ENCODE data around the gene OLA1.

OLA1 gene

DNA sequence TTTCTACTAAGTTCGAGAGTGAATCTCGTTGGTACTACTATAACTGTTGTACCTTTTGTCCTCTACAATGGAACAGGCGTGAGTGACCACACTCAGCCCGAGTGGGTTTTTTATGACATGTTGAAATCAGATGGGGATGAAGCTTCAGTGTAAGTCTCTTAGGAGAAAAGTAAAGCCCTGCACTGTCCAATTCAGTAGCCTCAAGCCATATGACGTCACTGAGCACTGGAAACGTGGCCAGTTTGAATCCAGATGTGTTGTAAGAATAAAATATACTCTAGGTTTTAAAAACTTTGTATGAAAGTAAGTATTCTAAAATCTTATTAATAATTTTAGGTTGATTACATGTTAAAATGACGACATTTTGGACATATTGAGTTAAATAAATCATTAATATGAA lies 181.5 kb downstream of the OLA1 start:
- Histone ChIP-seq H3K36me3 (ENCODE audit: control insufficient read depth, low read length) (no peaks in the 10 kb centered on the region), H3K9me2 (replicated peaks; ENCODE audit: control insufficient read depth, low read length) (no peaks in the 10 kb centered on the region), H3K79me2 (ENCODE audit: control insufficient read depth, low read length) (no peaks in the 10 kb centered on the region), H4K20me1 (ENCODE audit: control insufficient read depth, insufficient read depth, low read depth, low read length) (no peaks in the 10 kb centered on the region), H3F3A (ENCODE audit: control insufficient read depth, insufficient read depth) (no peaks in the 10 kb centered on the region), H3K4me1 (ENCODE audit: control insufficient read depth, low read length) (no peaks in the 10 kb centered on the region), H3K4me2 (ENCODE audit: low read length) (no peak overlapping the region), H3K9me3 (ENCODE audit: control insufficient read depth, insufficient read depth, low read length) (no peaks in the 10 kb centered on the region), H3K27me3 (ENCODE audit: control insufficient read depth, low read length) (peaks cover 3% of the 10 kb centered on the region; the same call in 1 of the 2 replicates), H3K27ac (ENCODE audit: low read depth, low read length) (no peak overlapping the region), H3K4me3 (ENCODE audit: low read length) (no peak overlapping the region)
- TF ChIP-seq EZH2phosphoT487 (IDR thresholded peaks at IDR 0.05; ENCODE audit: borderline replicate concordance, low read length) (no peak), CTCF (IDR thresholded peaks at IDR 0.05; ENCODE audit: low read depth, low read length, poor library complexity, severe bottlenecking) (no peak)

DNA sequence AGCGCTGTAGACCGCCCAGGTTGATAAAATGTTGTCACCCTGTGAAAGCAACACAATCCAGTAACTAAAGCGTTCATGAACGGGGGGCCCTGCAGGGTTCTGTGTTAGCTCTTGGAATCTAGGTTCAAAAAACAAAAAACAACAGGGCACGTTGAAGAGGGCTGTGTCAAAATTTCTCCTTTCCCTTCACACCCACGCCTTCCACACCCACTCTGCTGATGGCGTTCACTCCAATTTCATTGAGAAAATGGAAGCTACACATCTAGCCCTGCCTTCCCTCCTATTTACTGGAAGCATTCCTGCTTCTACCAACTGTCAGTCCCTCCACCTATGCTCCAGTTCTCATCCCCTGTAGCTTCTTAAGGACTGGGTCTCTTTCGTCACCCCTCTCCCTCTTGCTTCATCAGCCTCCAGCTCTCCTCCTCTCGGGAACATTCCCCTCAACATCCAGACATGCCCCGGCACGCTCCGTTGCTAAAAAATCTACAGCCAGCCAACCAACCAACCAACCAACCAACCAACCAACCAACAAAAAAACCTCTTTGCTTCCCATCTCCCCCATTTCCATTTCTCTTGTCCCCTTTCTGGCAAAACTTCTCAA lies 184.7 kb downstream of the OLA1 start:
- Histone ChIP-seq H3K4me3 (ENCODE audit: low read length) (no peak overlapping the region), H3K9me3 (ENCODE audit: control insufficient read depth, insufficient read depth, low read length) (no peaks in the 10 kb centered on the region; the same call in 1 of the 2 replicates), H3F3A (ENCODE audit: control insufficient read depth, insufficient read depth) (no peaks in the 10 kb centered on the region), H3K9me2 (replicated peaks; ENCODE audit: control insufficient read depth, low read length) (no peaks in the 10 kb centered on the region), H3K27me3 (ENCODE audit: control insufficient read depth, low read length) (peaks cover 6% of the 10 kb centered on the region), H3K4me2 (ENCODE audit: low read length) (no peak overlapping the region), H3K4me1 (ENCODE audit: control insufficient read depth, low read length) (no peaks in the 10 kb centered on the region), H3K36me3 (ENCODE audit: control insufficient read depth, low read length) (no peaks in the 10 kb centered on the region), H4K20me1 (ENCODE audit: control insufficient read depth, insufficient read depth, low read depth, low read length) (no peaks in the 10 kb centered on the region), H3K27ac (ENCODE audit: low read depth, low read length) (no peak overlapping the region), H3K79me2 (ENCODE audit: control insufficient read depth, low read length) (no peaks in the 10 kb centered on the region)
- TF ChIP-seq CTCF (IDR thresholded peaks at IDR 0.05; ENCODE audit: low read depth, low read length, poor library complexity, severe bottlenecking) (no peak), EZH2phosphoT487 (IDR thresholded peaks at IDR 0.05; ENCODE audit: borderline replicate concordance, low read length) (no peak)

DNA sequence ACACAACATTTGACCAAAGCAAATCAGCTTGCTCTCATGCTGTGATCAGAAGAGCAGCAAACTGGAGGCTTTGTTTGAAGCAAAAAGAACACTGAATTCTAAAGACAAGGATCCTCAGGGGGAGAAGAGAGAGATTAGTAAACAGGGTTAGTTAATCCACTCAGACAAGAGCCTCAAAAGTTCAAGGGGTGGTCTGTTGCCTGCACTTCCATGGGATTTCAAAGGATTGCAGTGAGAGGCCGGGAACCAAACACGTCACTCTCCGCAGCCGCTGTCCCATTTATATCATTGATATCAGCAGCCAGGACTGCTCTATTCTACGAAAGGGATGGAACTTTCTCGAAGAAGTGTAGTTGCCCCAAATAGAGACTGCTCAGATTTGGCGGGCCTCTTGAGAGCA lies 185.4 kb downstream of the OLA1 start:
- Histone ChIP-seq H3K27ac (ENCODE audit: low read depth, low read length) (no peak overlapping the region), H3K4me1 (ENCODE audit: control insufficient read depth, low read length) (no peaks in the 10 kb centered on the region), H3K9me2 (replicated peaks; ENCODE audit: control insufficient read depth, low read length) (no peaks in the 10 kb centered on the region), H3K9me3 (ENCODE audit: control insufficient read depth, insufficient read depth, low read length) (no peaks in the 10 kb centered on the region; the same call in 1 of the 2 replicates), H3K4me2 (ENCODE audit: low read length) (no peak overlapping the region), H3K27me3 (ENCODE audit: control insufficient read depth, low read length) (peaks cover 6% of the 10 kb centered on the region), H3K4me3 (ENCODE audit: low read length) (no peak overlapping the region), H3F3A (ENCODE audit: control insufficient read depth, insufficient read depth) (no peaks in the 10 kb centered on the region), H4K20me1 (ENCODE audit: control insufficient read depth, insufficient read depth, low read depth, low read length) (no peaks in the 10 kb centered on the region), H3K36me3 (ENCODE audit: control insufficient read depth, low read length) (no peaks in the 10 kb centered on the region), H3K79me2 (ENCODE audit: control insufficient read depth, low read length) (no peaks in the 10 kb centered on the region)
- TF ChIP-seq EZH2phosphoT487 (IDR thresholded peaks at IDR 0.05; ENCODE audit: borderline replicate concordance, low read length) (no peak), CTCF (IDR thresholded peaks at IDR 0.05; ENCODE audit: low read depth, low read length, poor library complexity, severe bottlenecking) (no peak)
